GM18526 (cell line): ENCODE results near the gene METTL2B.
A peak's percentile ranks its signal among the peaks of the same experiment; 100 is the strongest.

Source experiments
- POLR2A ChIP-seq: IDR thresholded peaks from 3 replicates; pipeline ENCODE4 v1.6.1; 2011; ENCODE audit not compliant: insufficient read length; ENCODE audit errors: extremely low read depth

METTL2B gene

DNA sequence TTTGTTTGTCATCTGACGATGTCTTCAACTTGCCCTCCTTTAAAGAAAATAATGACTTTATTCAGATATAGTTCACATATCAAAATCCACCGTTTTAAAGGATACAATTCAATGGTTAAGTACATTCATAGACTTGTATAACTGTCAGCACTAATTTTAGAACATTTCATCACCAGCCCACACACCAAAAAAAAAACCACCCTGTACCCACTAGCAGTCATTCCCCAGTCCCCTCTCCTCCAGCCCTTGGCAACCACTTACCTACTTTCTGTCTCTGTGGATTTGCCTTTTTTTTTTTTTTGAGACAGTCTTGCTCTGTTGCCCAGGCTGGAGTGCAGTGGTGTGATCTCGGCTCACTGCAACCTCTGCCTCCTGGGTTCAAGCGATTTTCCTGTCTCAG is 26.1 kb upstream of the METTL2B start:
- TF ChIP-seq POLR2A = no peak

- TF ChIP-seq POLR2A = no peak
These were observed 25.6 kb upstream of the METTL2B start for GRCh38 chr7:128450913-128451312.

DNA sequence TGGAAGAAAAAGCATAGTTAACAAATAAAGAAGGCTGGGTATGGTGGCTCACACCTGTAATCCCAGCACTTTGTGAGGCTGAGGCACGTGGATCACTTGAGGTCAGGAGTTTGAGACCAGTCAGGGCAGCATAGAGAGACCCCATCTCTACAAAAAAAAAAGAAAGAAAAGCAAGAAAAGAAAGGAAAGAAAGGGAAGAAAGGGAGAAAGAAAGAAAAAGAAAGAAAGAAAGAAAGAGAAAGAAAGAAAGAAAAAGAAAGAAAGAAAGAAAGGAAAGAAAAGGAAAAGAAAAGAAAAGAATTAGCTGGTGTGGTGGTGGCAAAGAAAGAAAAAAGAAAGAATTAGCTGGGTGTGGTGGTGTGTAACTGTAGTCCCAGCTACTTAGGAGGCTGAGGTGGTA is 24.0 kb upstream of the METTL2B start:
- TF ChIP-seq POLR2A = no peak

DNA sequence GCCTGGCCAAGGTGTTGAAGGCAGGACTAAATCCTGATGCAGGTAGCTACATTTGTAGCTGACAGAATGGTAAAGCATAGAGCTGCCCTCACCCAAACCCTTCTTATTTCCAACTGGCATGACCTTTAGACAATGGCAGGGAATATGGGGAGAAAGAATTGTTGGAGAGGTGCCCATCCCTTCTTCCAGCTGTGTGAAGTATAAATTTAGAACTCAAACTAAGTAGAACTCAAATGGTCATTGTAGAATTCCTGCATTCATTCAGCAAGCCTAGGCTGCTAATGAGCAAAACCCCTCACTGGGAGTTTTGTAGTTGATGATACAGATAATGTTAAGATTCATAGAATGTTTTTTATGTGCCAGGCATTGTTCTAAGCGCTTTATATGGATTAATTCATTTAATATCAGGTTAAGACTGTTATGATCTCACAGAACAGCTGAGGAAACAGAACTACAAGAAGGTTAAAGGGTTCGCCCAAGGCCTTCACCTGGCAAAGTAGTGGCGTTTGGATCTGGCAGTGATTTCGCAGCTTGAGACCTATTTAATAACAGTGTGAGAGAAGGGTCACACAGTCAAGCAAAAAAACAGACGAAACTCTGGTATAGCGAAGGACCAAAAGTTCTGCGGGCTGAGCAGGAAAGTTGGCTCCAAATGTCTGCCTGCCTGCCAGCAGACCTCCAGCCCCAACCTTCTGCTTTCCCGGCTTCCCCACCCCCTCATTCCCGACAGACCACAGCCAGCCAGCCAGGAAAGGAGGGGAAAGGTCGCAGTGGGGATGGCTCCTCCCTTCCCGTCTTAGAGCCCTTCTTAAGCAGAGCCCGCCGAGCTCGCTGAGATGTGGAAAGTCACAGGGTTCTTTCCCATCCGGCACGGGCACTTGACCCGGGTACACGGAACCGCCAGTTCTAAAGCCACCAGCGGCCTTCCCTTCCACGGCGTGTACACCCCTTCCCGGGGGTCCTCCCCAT is 22.4 kb upstream of the METTL2B start:
- no peak for TF ChIP-seq POLR2A

DNA sequence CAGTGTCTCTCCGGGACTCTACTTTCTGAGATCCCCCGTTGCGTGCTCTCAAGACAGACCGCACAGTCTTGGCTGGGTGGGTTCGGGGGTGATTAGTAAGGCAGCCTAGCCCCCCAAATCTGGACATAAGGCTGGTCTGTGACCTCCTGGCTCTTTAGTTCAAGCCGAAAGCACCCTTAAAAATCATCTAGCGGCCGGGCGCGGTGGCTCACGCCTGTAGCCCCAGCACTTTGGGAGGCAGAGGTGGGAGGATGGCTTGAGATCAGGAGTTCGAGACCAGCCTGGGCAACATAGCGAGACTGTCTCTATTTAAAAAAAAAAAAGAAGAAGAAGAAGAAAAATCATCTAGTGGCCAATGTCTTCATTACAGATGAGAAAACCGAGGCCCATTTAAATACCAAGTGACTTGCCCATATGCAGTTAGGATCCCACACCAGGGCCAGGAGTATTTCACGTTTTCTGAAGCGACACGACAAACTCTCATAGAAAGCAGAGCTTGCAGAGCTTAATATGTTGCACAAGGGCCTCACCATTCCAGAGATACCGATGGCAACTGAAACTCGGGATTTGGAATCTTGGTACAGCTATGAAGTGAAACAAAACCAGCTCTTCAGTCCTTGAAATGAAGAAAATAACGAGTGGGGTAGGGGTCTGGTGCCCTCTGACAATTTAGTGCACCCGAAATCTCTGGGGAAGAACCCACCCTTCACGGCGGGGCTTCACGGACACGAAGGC is 21.6 kb upstream of the METTL2B start:
- TF ChIP-seq POLR2A = no peak

GRCh38 chr7:128455543-128456254 is 20.8 kb upstream of the METTL2B start, which contains the start of gene HILPDA:
TSS of gene HILPDA (plus strand) at chr7:128455878. CDS start at chr7:128457269, 1,391 bp downstream.
- TF ChIP-seq POLR2A = peak; percentile 88

DNA sequence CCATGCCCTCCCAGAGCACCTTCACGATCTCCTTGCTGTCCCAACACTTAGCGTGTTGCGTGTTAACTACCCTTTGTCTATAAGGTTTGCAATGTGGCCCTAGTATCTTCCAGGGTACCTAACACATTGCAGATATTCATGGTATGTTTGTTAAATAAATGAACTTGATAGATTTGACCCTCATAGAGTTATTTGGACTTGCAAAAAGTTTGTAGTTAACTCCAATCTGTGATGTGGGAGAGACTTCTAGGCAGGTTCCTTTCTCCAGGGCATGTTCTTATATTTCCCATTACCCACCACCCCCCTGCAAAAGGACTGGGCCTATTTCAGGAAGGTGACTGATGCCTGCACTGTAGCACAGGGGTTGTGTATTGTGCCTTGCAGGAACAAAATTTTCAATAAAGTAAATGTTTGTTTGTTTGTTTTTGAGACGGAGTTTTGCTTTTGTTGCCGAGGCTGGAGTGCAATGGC is 20.3 kb upstream of the METTL2B start:
- no peak for TF ChIP-seq POLR2A

DNA sequence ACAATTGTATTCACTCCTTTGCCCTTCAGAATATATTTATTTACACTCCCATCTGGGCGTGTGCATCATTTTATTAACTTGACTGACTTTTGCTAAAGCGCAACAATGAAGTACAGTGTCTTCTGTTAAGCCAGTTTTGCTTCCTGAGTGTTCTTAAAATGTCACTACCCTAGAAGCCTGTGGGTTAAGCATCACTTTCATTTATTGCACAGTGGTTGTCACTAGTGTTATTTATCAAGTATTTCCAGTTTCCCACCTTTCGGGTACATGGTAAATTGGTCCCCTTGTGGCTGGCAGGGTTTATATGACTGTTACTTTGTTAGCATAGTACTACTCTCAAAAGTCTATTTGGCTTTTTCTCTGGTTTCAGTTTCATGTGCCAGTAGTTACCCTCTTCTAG is 17.6 kb upstream of the METTL2B start:
- no peak for TF ChIP-seq POLR2A

DNA sequence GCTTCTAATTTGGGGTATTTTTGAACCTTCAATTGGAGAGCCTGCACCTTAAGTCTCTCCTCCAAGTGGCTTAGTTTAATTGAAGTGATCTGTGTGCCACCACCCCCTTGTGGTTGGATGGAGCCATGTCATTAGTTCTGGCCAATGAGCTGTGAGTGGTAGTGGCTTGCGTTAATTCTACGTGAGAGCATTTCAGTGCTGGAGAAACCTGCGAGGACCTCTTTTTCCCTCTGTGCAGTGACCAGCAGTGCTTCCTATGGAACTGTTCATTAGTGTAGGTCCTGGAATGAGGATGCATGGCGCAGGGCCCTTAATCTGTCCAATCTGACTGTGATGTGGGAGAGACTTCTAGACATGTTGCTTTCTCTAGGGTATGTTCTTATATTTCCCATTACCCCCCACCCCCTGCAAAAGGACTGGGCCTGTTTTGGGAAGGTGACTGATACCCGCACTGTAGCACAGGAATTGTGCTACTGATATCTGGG is 17.1 kb upstream of the METTL2B start:
- TF ChIP-seq POLR2A = no peak

GRCh38 chr7:128462460-128462859 is 14.1 kb upstream of the METTL2B start:
- no peak for TF ChIP-seq POLR2A

GRCh38 chr7:128497405-128497804 is 20.9 kb downstream of the METTL2B start:
- TF ChIP-seq POLR2A = no peak

DNA sequence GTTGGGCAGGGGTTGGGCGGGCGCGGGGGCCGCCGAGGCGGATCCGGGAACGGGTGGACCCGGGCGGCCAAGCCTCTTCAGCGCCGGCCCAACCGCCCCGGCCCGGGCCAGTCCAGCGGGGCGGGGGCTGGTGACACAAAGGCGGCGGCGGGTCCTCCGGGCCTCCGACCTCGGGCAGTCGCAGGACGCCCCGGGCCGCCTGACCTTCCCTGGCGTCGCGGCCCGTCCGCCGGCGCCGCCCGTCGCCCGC is 54.2 kb downstream of the METTL2B start:
- peak; percentile 26 for TF ChIP-seq POLR2A

DNA sequence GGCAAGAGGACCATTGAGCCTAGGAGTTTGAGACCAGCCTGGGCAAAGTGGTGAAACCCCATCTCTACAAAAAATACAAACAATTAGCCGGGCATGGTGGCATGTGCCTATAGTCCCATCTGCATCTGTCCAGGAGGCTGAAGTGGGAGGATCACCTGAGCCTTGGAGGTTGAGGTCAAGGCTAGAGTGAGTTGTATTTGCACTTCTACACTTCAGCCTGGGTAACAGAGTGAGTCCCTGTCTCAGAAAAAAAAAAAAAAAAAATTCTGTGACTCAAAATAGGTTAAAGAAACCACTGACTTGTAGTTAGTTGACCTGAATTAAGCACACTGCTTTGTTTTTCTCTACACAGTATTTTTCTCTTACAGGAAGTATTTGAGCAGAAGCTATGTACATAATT is 74.4 kb downstream of the METTL2B start:
- TF ChIP-seq POLR2A = no peak
